A549 treated with CORT108297 at 1 μM for 4 hours (cell line): ENCODE results near the gene MYH13. TPM values are rescaled to one million over a fixed set of nuclear protein-coding genes. Genes with fewer than 3 reads are reported as not detected.

ENCODE experiments used
- total RNA-seq: library from RNA; stranded (reverse); fragments of 200-300 nt; extraction: Qiagen RNA extraction; gene quantifications from 5 replicates; pipeline ENCODE4 v1.2.3, GENCODE V29; 2022

The MYH13 gene
- total RNA-seq: not detected in 5 replicates

DNA sequence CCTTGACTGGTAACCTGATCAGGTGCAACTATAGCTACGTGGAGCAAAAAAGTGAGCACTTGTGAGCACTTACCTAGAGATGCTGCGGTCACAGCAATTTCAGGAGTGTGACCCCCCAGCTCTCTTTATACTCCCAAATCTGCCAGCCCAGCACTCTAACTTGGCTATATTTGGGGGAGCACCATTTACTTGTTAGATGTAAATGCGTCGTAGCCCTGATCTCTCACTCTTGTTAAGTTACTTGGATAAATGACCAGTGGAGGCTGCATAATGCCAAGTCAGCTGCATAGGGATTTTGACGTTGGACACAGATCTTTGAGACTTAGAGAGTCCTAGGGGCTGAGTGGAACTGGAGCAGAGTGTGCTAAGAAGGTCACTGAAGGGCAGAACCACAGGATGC lies at the start of gene MYH13:
TSS of gene MYH13 (minus strand) at position 101 of the 400 bp plus-strand sequence. CDS start 8,476 bp downstream, outside the sequence.

DNA sequence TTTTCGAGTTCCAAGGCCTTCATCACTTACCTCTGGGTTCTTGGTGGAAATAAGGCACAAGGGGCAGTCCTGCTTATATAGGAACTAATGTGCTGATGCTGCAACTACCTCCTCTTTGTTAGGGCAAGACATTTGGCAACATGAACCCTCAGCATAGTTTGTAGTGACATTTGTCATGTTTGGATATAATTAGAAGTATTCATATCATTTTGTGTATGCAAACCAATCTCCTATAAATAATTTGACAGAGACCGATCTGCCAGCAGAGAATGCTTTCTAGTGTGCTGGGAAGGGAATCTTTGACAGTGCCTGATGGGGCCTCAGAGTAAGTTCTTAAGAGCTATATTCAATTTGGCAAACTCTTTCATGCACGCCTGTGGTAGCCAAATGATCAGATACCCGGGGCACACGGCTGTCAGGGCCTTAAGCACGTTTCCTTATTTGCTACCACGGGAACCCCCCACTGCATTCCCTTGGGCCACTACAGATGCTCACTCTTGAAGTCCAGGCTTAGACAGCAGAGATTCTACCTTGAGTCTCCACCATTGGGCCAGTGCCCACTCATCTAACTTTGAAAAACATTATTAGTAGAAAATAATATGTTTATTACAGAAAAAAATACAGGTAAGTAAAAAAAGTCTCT lies 49.2 kb upstream of the MYH13 start, which contains the start of gene MYH8:
TSS of gene MYH8 (minus strand) at position 51 of the 643 bp plus-strand sequence. CDS start 1,723 bp downstream, outside the sequence.

Other genes starting within 250 kb of the MYH13 start
- 0.29 to 0.52 TPM (median 0.41 TPM) in 5 replicates for gene GAS7, start 174.4 kb downstream of the MYH13 start, total RNA-seq
- not detected in 5 replicates for gene MYH8, start 48.9 kb upstream of the MYH13 start, total RNA-seq
- not detected in 5 replicates for gene MYH4, start 96.6 kb upstream of the MYH13 start, total RNA-seq
- gene MYH1, start 145.5 kb upstream of the MYH13 start, total RNA-seq: not detected in 5 replicates
- not detected in 5 replicates for gene MYH2, start 176.7 kb upstream of the MYH13 start, total RNA-seq